H7 (cell line): ENCODE data around the gene OS9. TPM values are rescaled to one million over a fixed set of nuclear protein-coding genes. Genes with fewer than 3 reads are reported as not detected.

ENCODE experiments used
- DNase-seq: peaks from one replicate; pipeline ENCODE4 v3.0.0; 2012
- H3K27me3 ChIP-seq: 2 replicates; pipeline ENCODE4 v1.6.0; 2011; ENCODE audit warnings: mild to moderate bottlenecking, low read length; ENCODE audit not compliant: control insufficient read depth, insufficient read depth
- H3K36me3 ChIP-seq: replicated peaks from 2 replicates; pipeline ENCODE4 v1.5.1; 2011; ENCODE audit warnings: low read length; ENCODE audit not compliant: control insufficient read depth, insufficient read depth
- H3K4me3 ChIP-seq: 2 replicates; pipeline ENCODE4 v1.5.1; 2011; ENCODE audit warnings: low read depth, mild to moderate bottlenecking, control low read depth, low read length, moderate library complexity; ENCODE audit not compliant: insufficient read depth
- total RNA-seq: library from RNA; depleted of rRNA; stranded (reverse); fragments of >200 nt; shearing (Covaris generic); gene quantifications from 2 replicates; pipeline ENCODE4 v1.2.3, GENCODE V29; 2014

The OS9 gene
- total RNA-seq, 1 experiment from 2014 or later = 65.5 TPM

GRCh38 chr12:57754411-57755193, 60.7 kb downstream of the OS9 start, which contains the start of gene MARCHF9:
TSS of gene MARCHF9 (plus strand) at chr12:57755103. CDS start at chr12:57755529, 426 bp downstream.
- Histone ChIP-seq H3K27me3 (peaks cover 53% of the 10 kb centered on the region), H3K4me3 (peak within 1 kb of the TSS; percentile 49), H3K36me3 (peaks cover 7% of the 10 kb centered on the region)
- DNase-seq = peak; percentile 94

GRCh38 chr12:57755194-57755453, 61.2 kb downstream of the OS9 start:
- peaks cover 6% of the 10 kb centered on the region for H3K36me3 ChIP-seq
- no peak for DNase-seq
- H3K4me3 ChIP-seq = peak overlapping the region; percentile 49
- H3K27me3 ChIP-seq = peaks cover 53% of the 10 kb centered on the region

GRCh38 chr12:57755454-57756372, 61.8 kb downstream of the OS9 start:
- Histone ChIP-seq H3K4me3 (peak overlapping the region; percentile 49), H3K27me3 (peaks cover 55% of the 10 kb centered on the region), H3K36me3 (peaks cover 1% of the 10 kb centered on the region)
- peak; percentile 78 for DNase-seq

GRCh38 chr12:57756406-57757341, 62.7 kb downstream of the OS9 start:
- peak; percentile 97 for DNase-seq
- no peak overlapping the region for H3K4me3 ChIP-seq
- peaks cover 64% of the 10 kb centered on the region for H3K27me3 ChIP-seq
- H3K36me3 ChIP-seq = no peaks in the 10 kb centered on the region

GRCh38 chr12:57757771-57758170, 63.8 kb downstream of the OS9 start:
- Histone ChIP-seq H3K36me3 (no peaks in the 10 kb centered on the region), H3K27me3 (peaks cover 73% of the 10 kb centered on the region), H3K4me3 (no peak overlapping the region)
- DNase-seq = no peak

GRCh38 chr12:57758552-57759359, 64.8 kb downstream of the OS9 start:
- no peak for DNase-seq
- Histone ChIP-seq H3K27me3 (peaks cover 78% of the 10 kb centered on the region), H3K36me3 (no peaks in the 10 kb centered on the region)

DNA sequence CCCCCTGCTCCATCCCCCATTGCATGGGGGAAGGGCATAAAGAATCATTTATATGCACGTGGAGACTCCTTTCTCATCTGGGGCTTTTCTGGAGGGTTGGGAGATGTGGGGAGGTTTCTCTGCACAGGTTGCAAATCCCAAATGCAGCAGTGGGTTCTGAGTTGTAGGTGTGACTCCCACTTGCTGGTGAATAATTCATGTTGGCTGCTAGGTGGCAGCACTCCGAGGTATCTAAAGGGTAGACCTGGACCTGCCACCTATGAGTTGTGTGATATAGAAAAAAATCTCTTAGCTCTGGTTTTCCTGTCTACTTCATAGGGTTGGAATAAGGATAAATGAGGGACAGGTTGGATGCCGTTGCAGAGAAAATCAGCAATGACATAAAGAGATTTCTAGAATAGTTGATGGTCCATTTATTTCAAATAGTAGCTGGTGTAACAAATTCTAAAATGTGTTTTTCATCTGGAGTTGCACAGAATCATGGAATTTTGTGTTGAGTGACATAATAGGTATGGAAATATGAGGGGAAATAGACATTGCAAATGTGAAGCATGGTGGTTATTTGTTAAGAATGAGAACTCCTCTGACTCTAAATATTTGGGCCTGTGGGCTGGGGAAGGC, 65.5 kb downstream of the OS9 start:
- Histone ChIP-seq H3K4me3 (no peak overlapping the region), H3K36me3 (no peaks in the 10 kb centered on the region), H3K27me3 (peaks cover 78% of the 10 kb centered on the region)
- DNase-seq = peak; percentile 76

More at GRCh38 chr12:57758552-57759359, 64.8 kb downstream of the OS9 start:
- H3K4me3 ChIP-seq = no peak overlapping the region

- DNase-seq = peak; percentile 85
- Histone ChIP-seq H3K36me3 (no peaks in the 10 kb centered on the region), H3K4me3 (no peak overlapping the region), H3K27me3 (peaks cover 82% of the 10 kb centered on the region)
Measured at GRCh38 chr12:57760347-57760982, 66.5 kb downstream of the OS9 start.

GRCh38 chr12:57761391-57761998, 67.6 kb downstream of the OS9 start:
- Histone ChIP-seq H3K36me3 (no peaks in the 10 kb centered on the region), H3K4me3 (no peak overlapping the region), H3K27me3 (peaks cover 82% of the 10 kb centered on the region)
- DNase-seq = no peak

- H3K4me3 ChIP-seq = no peak overlapping the region
- DNase-seq = no peak
- H3K27me3 ChIP-seq = peaks cover 84% of the 10 kb centered on the region
- no peaks in the 10 kb centered on the region for H3K36me3 ChIP-seq
Measured at GRCh38 chr12:57762463-57762862, 68.5 kb downstream of the OS9 start.

GRCh38 chr12:57763881-57764661, 70.1 kb downstream of the OS9 start:
- Histone ChIP-seq H3K4me3 (no peak overlapping the region; the same call in 1 of the 2 replicates), H3K36me3 (peaks cover 4% of the 10 kb centered on the region), H3K27me3 (peaks cover 68% of the 10 kb centered on the region)
- no peak for DNase-seq

GRCh38 chr12:57764662-57765002, 70.7 kb downstream of the OS9 start:
- H3K27me3 ChIP-seq = peaks cover 66% of the 10 kb centered on the region
- no peak for DNase-seq
- H3K4me3 ChIP-seq = peak overlapping the region; percentile 48

More at GRCh38 chr12:57764662-57765002, 70.7 kb downstream of the OS9 start:
- H3K36me3 ChIP-seq = peaks cover 9% of the 10 kb centered on the region
